Breast epithelium (tissue), 4 donors: Measurements from ENCODE around the gene WFDC8. TPM values are rescaled to one million over a fixed set of nuclear protein-coding genes. Genes with fewer than 3 reads are reported as not detected.

Source experiments
- DNase-seq, 2 donors: peaks; one replicate each; pipeline ENCODE4 v3.0.0-alpha.2; 2019; ENCODE audit warnings: low spot score in 2 of 2
- H3K27ac ChIP-seq, 2 donors: fragments of 200-600 bp; sonication (generic) in 1 of 2; one replicate each; pipeline ENCODE4 v1.5.1; 2016 to 2019; ENCODE audit warnings: mild to moderate bottlenecking in 1 of 2
- H3K27me3 ChIP-seq, 2 donors: fragments of 200-600 bp; sonication (generic) in 1 of 2; one replicate each; pipeline versions ENCODE4 v1.5.1 to v1.6.0; 2017 to 2019; ENCODE audit warnings: control low read depth in 1 of 2, mild to moderate bottlenecking in 1 of 2
- H3K36me3 ChIP-seq: fragments of 200-600 bp; one replicate; pipeline ENCODE4 v1.5.1; 2019
- H3K4me1 ChIP-seq, 2 donors: fragments of 200-600 bp; sonication (generic); one replicate each; pipeline ENCODE4 v1.5.1; 2016 to 2019; ENCODE audit warnings: control low read depth in 1 of 2
- H3K4me3 ChIP-seq, 3 donors: fragments of 200-600 bp; sonication (generic); 1 replicate in 2 of 3; 2 replicates in 1 of 3; pipeline ENCODE4 v1.5.1; 2016 to 2019; ENCODE audit warnings: mild to moderate bottlenecking in 3 of 3, moderate library complexity in 2 of 3
- H3K9me3 ChIP-seq, 2 donors: fragments of 200-600 bp; sonication (generic) in 1 of 2; one replicate each; pipeline ENCODE4 v1.5.1; 2016 to 2019; ENCODE audit warnings: control low read depth in 1 of 2
- CTCF ChIP-seq, 3 donors: fragments of 450-650 bp; IDR thresholded peaks; one replicate each; pipeline ENCODE4 v1.5.1; 2016 to 2017; ENCODE audit warnings: antibody characterized with exemption in 3 of 3, mild to moderate bottlenecking in 3 of 3, moderate library complexity in 3 of 3
- POLR2A ChIP-seq: fragments of 450-650 bp; IDR thresholded peaks from one replicate; pipeline ENCODE4 v1.6.1; 2016; ENCODE audit warnings: antibody characterized with exemption, mild to moderate bottlenecking, moderate library complexity
- POLR2AphosphoS5 ChIP-seq, 3 donors: sonication (generic); formaldehyde crosslinking; IDR thresholded peaks; one replicate each; pipeline ENCODE4 v1.6.1; 2017; ENCODE audit warnings: antibody characterized with exemption in 3 of 3
- intact Hi-C: fragments of 100-400 bp; cut with DNase I; formaldehyde crosslinking; loops from one replicate; pipeline ENCODE4 v1.15.1; 2023; ENCODE audit warnings: low total_unique reads
- total RNA-seq, 3 donors: library from RNA; depleted of rRNA; stranded (reverse); fragments of >200 nt; gene quantifications; one replicate each; pipeline ENCODE4 v1.1.0, GENCODE V29; 2016

WFDC8 gene
- total RNA-seq, 3 donors from 2014 or later = not detected

DNA sequence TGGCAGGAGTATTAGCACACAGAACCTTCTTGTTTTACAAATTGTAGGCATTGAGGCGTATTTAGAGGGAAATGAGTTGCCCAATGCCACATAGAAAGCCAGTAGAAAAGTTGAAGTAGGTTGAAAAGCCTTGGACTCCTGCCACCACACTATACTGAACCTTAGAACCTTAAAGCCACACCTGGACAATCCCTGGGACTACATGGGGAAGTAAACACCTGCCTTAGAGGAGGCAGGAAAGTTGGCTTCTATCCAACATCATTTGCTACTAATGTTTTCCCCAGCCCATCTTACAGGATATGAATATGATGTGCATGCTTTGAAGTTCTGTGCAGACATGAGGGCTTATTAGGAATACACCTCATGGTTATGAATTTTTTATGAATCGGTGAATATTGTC lies 26.6 kb downstream of the WFDC8 start:
- H3K4me3 ChIP-seq = no peak overlapping the region
- no peak overlapping the region for H3K27ac ChIP-seq
- H3K9me3 ChIP-seq = no peaks in the 10 kb centered on the region
- H3K36me3 ChIP-seq = no peaks in the 10 kb centered on the region
- intact Hi-C loops = no loop called here
- no peak for DNase-seq
- no peak for TF ChIP-seq POLR2A
- no peaks in the 10 kb centered on the region for H3K4me1 ChIP-seq
- H3K27me3 ChIP-seq = no peaks in the 10 kb centered on the region

DNA sequence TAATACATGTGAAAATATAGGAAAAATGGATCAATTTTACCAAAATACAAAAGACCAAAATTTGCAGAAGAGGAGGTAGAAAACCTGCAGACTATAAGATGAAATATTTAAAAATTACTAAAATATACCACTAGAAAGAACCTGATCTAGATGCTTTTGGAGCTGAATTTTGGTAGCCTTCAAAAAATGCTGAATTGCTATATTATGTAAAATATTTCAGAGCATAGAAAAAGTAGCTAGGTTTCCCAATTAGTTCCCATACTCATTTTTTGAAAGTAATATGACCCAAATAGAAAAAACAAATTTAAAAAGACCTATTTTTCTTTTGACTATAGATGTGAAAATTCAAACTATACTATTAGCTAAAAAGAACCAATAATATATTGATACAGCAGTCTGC lies 28.3 kb downstream of the WFDC8 start:
- no peaks in the 10 kb centered on the region for H3K36me3 ChIP-seq
- H3K4me1 ChIP-seq = no peaks in the 10 kb centered on the region
- no peaks in the 10 kb centered on the region for H3K9me3 ChIP-seq
- no peak overlapping the region for H3K4me3 ChIP-seq
- no peak for DNase-seq
- H3K27ac ChIP-seq = no peak overlapping the region
- no peaks in the 10 kb centered on the region for H3K27me3 ChIP-seq
- no peak for TF ChIP-seq POLR2A
- no peak for TF ChIP-seq CTCF (IDR thresholded peaks at IDR 0.05)
- TF ChIP-seq POLR2AphosphoS5 (IDR thresholded peaks at IDR 0.05) = no peak
- intact Hi-C loops = no loop called here

DNA sequence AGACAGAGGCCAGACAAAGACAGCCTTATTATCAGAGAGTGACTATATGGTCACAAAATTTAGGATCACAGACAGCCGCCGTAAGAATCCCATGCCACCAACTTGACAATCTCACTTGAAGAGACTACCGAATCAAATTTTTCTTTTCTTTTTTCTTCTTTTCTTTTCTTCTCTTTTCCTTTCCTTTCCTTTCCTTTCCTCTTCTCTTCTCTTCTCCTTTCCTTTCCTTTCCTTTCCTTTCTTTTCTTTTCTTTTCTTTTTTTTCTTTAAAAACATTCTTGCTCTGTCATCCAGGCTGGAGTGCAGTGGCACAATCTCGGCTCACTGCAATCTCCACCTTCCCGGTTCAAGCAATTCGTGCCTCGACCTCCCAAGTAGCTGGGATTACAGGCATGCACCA lies 30.7 kb downstream of the WFDC8 start:
- H3K9me3 ChIP-seq = no peaks in the 10 kb centered on the region
- H3K36me3 ChIP-seq = no peaks in the 10 kb centered on the region
- TF ChIP-seq CTCF (IDR thresholded peaks at IDR 0.05) = no peak
- TF ChIP-seq POLR2A = no peak
- TF ChIP-seq POLR2AphosphoS5 (IDR thresholded peaks at IDR 0.05) = no peak
- no peak overlapping the region for H3K27ac ChIP-seq
- intact Hi-C loops = no loop called here
- DNase-seq = no peak
- H3K4me1 ChIP-seq = no peaks in the 10 kb centered on the region
- no peaks in the 10 kb centered on the region for H3K27me3 ChIP-seq
- no peak overlapping the region for H3K4me3 ChIP-seq

DNA sequence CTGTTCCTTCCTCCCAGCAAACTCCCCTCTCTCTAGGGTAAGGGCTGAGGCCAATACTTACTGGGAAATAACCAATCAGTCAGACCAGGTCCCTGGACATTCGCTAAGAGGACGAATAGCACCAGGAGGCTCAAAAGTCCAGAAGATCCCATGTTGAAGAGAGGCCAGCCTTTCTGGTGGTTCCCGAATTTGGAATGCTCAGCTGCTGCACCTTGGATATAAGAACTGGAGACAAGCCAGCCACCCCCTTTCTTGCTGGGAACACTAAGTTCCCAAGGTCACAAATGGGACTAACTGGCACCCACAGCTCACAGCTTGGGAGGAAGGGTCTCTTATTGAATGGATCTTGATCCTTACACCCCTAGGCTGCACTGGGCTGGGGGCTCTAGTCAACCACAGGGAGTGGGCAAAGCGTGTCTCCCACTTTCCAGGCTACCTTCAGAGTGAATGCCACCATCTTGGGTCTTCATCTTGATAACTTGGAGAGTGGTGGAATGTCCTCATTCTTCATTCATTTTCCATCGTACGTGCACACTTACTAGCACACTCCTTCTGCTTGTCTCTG lies 31.8 kb downstream of the WFDC8 start, which contains the start of gene EPPIN:
TSS of gene EPPIN (minus strand) at position 196 of the 565 bp plus-strand sequence. CDS start at position 152, 44 bp downstream.
- TF ChIP-seq CTCF (IDR thresholded peaks at IDR 0.05) (no peak), POLR2AphosphoS5 (IDR thresholded peaks at IDR 0.05) (no peak), POLR2A (no peak)
- no peak within 1 kb of the TSS for H3K27ac ChIP-seq
- no peak within 1 kb of the TSS for H3K4me3 ChIP-seq
- H3K4me1 ChIP-seq = no peaks in the 10 kb centered on the region
- H3K27me3 ChIP-seq = no peaks in the 10 kb centered on the region
- H3K9me3 ChIP-seq = no peaks in the 10 kb centered on the region
- H3K36me3 ChIP-seq = no peaks in the 10 kb centered on the region
- intact Hi-C loops = no loop called here
- no peak for DNase-seq

GRCh38 chr20:45545754-45546453 lies 33.2 kb downstream of the WFDC8 start:
- Histone ChIP-seq H3K27ac (no peak overlapping the region), H3K4me1 (no peaks in the 10 kb centered on the region), H3K4me3 (no peak overlapping the region), H3K9me3 (no peaks in the 10 kb centered on the region), H3K27me3 (no peaks in the 10 kb centered on the region), H3K36me3 (no peaks in the 10 kb centered on the region)
- no peak for DNase-seq
- intact Hi-C loops = no loop called here
- TF ChIP-seq POLR2AphosphoS5 (IDR thresholded peaks at IDR 0.05) (no peak), CTCF (IDR thresholded peaks at IDR 0.05) (peak in 1 of 3 donors; percentile 30)
